ENCODE data around the gene PLCB3. TPM values are rescaled to one million over a fixed set of nuclear protein-coding genes. Genes with fewer than 3 reads are reported as not detected.

Gene PLCB3
- total and polyA plus RNA-seq, 2 of the 13 experiments (the other 11 are each of a cell fraction or from before 2014, with no cell fraction given) = 7.5 to 13.8 TPM

DNA sequence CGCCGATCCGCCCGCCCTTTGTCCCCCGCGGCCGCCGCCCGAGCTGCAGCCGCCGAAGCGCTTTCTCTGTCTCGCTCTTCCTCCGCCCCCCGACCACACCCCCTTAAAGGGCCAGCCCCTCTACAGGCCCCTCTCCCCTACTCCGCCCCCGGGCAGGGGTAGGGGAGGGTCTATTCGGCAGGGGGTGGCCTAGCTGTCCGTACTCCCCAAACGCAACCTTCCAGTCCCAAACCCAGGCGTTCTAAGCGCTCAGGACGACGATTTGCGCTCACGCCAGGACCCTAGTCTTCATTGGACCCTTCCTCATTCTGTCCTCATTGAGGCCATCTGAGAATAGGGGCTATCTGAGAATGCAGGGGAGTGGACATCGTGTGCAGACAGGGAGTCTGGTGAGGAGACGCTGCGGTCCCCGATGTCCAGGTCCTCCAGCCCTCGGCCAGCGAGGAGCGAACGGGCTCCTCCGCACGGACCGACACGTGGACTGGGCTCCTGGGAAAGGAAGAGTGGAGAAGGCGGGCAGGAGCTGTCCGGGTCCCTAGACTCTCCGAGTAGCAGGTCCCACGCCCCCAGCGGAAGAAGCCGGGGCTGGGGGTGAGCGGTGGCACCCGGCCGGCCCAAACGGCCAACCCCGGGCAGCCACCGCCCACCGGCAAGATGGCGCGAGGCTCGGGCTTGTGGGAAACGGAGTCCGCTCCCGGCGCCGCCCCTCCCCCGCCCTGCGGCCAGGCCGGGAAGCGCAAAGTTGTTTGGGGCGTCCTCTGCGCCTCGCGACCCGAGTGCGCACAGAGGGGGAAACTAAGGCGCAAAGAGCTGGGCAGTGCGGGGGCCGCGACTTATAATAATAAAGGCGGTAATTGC is 4.2 kb upstream of the PLCB3 start, which contains the start of gene PPP1R14B (continued):
- TF ChIP-seq AHDC1 (CRISPR knock-in tag; IDR thresholded peaks at IDR 0.05; ENCODE audit: borderline replicate concordance) (0 out of 2 replicates have a peak, but pooled peaks have one; percentile 3), ZNF343 (CRISPR knock-in tag; IDR thresholded peaks at IDR 0.05) (no peak), ZFAT (CRISPR knock-in tag; conservative IDR thresholded peaks at IDR 0.05) (no peak), ZNF282 (IDR thresholded peaks at IDR 0.05; ENCODE audit: partially characterized antibody) (no peak), ZMYM2 (CRISPR knock-in tag; IDR thresholded peaks at IDR 0.05) (no peak), ZNF619 (CRISPR knock-in tag; IDR thresholded peaks at IDR 0.05) (0 out of 2 replicates have a peak, but pooled peaks have one; percentile 59), ZNF205 (CRISPR knock-in tag; IDR thresholded peaks at IDR 0.05) (no peak), MIER3 (CRISPR knock-in tag; IDR thresholded peaks at IDR 0.05; ENCODE audit: borderline replicate concordance) (no peak; the same call in 1 of the 2 replicates), ZNF296 (CRISPR knock-in tag; conservative IDR thresholded peaks at IDR 0.05) (no peak), ZSCAN5A (CRISPR knock-in tag; IDR thresholded peaks at IDR 0.05; ENCODE audit: borderline replicate concordance) (no peak), LCORL (IDR thresholded peaks at IDR 0.05) (no peak), LCORL (CRISPR knock-in tag; IDR thresholded peaks at IDR 0.05) (0 out of 2 replicates have a peak, but pooled peaks have one; percentile 44), ZNF580 (CRISPR knock-in tag; IDR thresholded peaks at IDR 0.05; ENCODE audit: borderline replicate concordance, low read depth) (no peak), SIX1 (CRISPR knock-in tag; IDR thresholded peaks at IDR 0.05; ENCODE audit: borderline replicate concordance) (no peak), ZNF530 (CRISPR knock-in tag; IDR thresholded peaks at IDR 0.05; ENCODE audit: low read depth) (no peak)
- TF ChIP-seq, protein P1, sequence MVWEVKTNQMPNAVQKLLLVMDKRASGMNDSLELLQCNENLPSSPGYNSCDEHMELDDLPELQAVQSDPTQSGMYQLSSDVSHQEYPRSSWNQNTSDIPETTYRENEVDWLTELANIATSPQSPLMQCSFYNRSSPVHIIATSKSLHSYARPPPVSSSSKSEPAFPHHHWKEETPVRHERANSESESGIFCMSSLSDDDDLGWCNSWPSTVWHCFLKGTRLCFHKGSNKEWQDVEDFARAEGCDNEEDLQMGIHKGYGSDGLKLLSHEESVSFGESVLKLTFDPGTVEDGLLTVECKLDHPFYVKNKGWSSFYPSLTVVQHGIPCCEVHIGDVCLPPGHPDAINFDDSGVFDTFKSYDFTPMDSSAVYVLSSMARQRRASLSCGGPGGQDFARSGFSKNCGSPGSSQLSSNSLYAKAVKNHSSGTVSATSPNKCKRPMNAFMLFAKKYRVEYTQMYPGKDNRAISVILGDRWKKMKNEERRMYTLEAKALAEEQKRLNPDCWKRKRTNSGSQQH (CRISPR knock-in tag; IDR thresholded peaks at IDR 0.05; ENCODE audit: low read depth) = no peak
- TF ChIP-seq, protein P2, sequence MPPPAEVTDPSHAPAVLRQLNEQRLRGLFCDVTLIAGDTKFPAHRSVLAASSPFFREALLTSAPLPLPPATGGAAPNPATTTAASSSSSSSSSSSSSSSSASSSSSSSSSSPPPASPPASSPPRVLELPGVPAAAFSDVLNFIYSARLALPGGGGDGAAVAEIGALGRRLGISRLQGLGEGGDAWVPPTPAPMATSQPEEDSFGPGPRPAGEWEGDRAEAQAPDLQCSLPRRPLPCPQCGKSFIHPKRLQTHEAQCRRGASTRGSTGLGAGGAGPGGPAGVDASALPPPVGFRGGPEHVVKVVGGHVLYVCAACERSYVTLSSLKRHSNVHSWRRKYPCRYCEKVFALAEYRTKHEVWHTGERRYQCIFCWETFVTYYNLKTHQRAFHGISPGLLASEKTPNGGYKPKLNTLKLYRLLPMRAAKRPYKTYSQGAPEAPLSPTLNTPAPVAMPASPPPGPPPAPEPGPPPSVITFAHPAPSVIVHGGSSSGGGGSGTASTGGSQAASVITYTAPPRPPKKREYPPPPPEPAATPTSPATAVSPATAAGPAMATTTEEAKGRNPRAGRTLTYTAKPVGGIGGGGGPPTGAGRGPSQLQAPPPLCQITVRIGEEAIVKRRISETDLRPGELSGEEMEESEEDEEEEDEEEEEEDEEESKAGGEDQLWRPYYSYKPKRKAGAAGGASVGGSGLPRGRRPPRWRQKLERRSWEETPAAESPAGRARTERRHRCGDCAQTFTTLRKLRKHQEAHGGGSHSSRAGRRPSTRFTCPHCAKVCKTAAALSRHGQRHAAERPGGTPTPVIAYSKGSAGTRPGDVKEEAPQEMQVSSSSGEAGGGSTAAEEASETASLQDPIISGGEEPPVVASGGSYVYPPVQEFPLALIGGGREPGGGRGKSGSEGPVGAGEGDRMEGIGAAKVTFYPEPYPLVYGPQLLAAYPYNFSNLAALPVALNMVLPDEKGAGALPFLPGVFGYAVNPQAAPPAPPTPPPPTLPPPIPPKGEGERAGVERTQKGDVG (CRISPR knock-in tag; IDR thresholded peaks at IDR 0.05; ENCODE audit: borderline replicate concordance) = 0 out of 2 replicates have a peak, but pooled peaks have one; percentile 15
